ENCODE results near the gene ZNF185.

The ZNF185 gene

DNA sequence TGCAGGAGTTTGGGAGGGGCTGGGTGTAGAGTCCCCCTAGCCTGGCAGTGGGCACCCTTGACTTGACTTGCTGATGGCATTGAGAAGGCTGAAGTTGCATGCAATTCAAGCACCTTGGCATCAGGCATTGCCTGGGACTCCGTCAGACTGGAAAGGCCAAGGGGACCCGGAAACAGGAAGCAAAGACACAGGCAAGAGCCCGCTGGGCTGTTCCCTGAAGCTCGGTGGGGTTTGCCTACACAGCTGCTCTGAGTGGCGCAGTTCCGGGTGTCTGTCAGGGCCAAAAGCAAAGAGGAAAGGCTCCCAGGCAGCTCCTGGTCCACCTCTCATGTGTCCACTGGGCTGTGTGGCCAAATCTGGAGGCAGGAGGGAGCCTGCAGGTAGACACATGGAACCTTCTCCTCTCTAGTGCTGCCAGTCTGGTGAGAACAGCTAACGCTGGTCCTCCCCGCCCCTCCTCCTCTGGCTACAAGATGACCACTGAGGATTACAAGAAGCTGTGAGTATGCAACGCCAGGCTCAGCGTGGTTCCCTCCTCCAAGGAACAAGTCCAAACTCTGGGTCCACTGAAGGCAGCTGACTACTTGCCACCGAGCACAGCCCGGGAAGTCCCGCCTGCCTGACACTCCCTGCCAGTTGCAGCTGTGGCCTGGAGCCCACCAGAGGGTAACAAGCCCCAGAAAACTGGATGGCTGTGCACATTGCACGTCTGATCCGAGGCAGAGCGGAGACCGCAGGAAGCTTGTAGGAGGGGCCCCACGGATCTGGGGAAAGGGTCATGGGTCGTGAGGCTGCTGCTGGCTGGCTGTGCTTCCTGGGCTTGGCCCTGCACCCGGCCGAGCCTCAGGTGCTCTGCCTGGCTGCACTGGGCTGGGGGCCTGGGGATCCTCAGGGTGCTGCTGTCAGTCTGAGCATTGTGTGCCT is 20.1 kb downstream of the ZNF185 start:
- Histone ChIP-seq H3K27me3 (no peaks in the 10 kb centered on the region), H3K4me3 (ENCODE audit: low read depth, low read length) (no peak overlapping the region), H3K9me3 (no peaks in the 10 kb centered on the region), H3K36me3 (no peaks in the 10 kb centered on the region), H3K4me1 (no peaks in the 10 kb centered on the region)
- DNase-seq, result no peak
- TF ChIP-seq, protein P1, sequence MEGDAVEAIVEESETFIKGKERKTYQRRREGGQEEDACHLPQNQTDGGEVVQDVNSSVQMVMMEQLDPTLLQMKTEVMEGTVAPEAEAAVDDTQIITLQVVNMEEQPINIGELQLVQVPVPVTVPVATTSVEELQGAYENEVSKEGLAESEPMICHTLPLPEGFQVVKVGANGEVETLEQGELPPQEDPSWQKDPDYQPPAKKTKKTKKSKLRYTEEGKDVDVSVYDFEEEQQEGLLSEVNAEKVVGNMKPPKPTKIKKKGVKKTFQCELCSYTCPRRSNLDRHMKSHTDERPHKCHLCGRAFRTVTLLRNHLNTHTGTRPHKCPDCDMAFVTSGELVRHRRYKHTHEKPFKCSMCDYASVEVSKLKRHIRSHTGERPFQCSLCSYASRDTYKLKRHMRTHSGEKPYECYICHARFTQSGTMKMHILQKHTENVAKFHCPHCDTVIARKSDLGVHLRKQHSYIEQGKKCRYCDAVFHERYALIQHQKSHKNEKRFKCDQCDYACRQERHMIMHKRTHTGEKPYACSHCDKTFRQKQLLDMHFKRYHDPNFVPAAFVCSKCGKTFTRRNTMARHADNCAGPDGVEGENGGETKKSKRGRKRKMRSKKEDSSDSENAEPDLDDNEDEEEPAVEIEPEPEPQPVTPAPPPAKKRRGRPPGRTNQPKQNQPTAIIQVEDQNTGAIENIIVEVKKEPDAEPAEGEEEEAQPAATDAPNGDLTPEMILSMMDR (IDR thresholded peaks at IDR 0.05; ENCODE audit: low read depth, low read length), result no peak

DNA sequence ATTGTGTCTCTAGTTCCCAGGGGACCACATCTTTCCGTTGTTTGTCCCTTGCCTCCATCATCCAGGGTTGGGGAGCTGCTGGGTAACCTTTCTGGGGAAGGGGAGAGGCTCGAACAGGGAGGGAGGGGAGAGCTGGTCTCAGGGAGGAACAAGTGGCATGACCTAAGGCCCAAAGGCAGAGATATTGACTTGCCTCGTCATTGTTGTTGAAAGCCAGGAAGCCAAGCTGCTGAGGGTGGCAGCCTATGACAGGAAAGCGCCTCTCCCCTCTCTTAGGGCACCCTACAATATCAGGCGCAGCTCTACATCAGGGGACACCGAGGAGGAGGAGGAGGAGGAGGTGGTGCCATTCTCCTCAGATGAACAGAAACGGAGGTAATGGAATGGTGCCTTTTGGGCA is 20.8 kb downstream of the ZNF185 start:
- Histone ChIP-seq H3K4me3 (ENCODE audit: low read depth, low read length) (no peak overlapping the region), H3K4me1 (no peaks in the 10 kb centered on the region), H3K36me3 (no peaks in the 10 kb centered on the region), H3K27me3 (no peaks in the 10 kb centered on the region), H3K9me3 (no peaks in the 10 kb centered on the region)
- TF ChIP-seq, protein P1 (IDR thresholded peaks at IDR 0.05; ENCODE audit: low read depth, low read length), result no peak
- DNase-seq, result no peak

DNA sequence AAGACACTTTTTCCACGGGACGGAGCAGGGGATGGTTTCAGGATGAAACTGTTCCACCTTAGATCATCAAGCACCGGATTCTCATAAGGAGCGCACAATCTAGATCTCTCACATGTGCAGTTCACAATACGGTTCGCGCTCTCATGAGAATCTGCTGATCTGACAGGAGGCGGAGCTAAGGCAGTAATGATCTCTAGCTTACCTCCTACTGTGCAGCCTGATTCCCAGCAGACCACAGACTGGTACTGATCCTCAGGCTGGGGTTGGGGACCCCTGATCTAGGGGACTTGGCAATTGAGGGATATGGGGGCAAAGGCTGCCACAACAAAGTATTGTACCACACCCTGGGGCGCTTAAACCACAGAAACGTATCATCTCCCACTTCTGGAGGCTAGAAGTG is 25.7 kb downstream of the ZNF185 start:
- H3K27me3 ChIP-seq, result no peaks in the 10 kb centered on the region
- TF ChIP-seq, protein P1 (IDR thresholded peaks at IDR 0.05; ENCODE audit: low read depth, low read length), result no peak
- no peaks in the 10 kb centered on the region for H3K36me3 ChIP-seq
- no peaks in the 10 kb centered on the region; the same call in 1 of the 2 replicates for H3K4me1 ChIP-seq
- H3K9me3 ChIP-seq, result no peaks in the 10 kb centered on the region
- no peak overlapping the region for H3K4me3 ChIP-seq (ENCODE audit: low read depth, low read length)
- no peak for DNase-seq

DNA sequence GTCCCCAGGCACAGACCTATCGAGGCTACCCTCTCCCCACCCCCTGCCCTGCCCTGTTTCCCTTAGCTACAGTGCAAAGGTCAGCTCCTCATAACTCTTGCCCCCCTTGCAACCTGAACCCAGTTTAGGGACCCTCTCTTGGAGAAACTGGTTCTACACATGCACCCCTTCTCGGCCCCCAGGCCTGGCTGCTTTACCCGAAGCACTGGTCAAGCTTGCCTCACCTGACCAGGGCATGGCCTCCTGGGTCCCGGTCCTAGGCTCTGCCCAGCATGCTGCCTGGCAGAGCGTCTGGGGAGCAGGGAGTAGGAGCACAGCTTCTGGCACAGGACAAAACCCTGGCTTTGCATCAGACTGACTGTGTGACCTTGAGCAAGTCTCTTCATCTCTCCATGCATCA is 28.0 kb downstream of the ZNF185 start:
- no peak for DNase-seq
- Histone ChIP-seq H3K4me3 (ENCODE audit: low read depth, low read length) (no peak overlapping the region), H3K4me1 (no peaks in the 10 kb centered on the region; the same call in 1 of the 2 replicates), H3K9me3 (no peaks in the 10 kb centered on the region), H3K27me3 (no peaks in the 10 kb centered on the region), H3K36me3 (no peaks in the 10 kb centered on the region)
- TF ChIP-seq, protein P1 (IDR thresholded peaks at IDR 0.05; ENCODE audit: low read depth, low read length), result no peak

DNA sequence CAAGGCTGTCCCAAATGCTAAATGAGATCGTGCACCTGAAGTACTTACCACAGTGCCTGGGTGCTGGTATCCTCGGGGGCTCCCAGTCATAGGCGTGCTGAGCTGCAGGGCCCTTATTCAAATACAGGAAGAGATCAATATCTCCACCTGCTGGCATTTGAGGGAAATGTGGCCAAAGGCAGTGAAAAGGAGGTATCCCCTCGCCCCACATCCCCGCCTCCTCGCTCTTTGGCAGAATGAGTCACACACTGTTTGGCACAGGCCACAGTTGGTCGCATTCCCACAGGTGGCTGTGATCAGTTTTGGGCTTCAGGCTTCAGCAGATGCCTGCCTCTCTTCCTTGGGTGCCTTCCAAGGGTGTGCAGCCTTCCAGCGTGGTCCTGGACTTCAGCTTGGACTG is 28.4 kb downstream of the ZNF185 start:
- TF ChIP-seq, protein P1 (IDR thresholded peaks at IDR 0.05; ENCODE audit: low read depth, low read length), result peak; percentile 42
- peak; percentile 60 for DNase-seq
- no peak overlapping the region for H3K4me3 ChIP-seq (ENCODE audit: low read depth, low read length)
- H3K4me1 ChIP-seq, result no peaks in the 10 kb centered on the region; the same call in 1 of the 2 replicates
- H3K27me3 ChIP-seq, result no peaks in the 10 kb centered on the region
- H3K36me3 ChIP-seq, result no peaks in the 10 kb centered on the region
- H3K9me3 ChIP-seq, result no peaks in the 10 kb centered on the region

DNA sequence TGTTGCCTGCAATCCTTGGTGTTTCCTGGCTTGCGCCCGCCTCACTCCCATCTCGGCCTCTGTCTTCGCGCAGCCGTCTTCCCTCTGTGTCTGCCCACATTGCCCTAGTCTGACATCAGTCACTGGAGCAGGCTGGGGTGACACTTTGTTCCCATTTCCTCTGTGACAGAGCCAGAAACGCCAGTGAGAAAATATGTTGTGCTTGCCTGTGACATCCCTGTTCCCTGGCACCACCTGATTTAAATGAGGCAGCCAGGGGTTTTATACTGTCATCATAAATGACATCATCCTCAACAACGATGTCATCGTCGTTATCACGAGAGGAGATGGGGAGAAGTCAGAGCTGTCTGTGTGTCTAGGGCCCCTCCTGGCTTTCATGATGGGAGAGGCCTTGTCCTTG is 29.1 kb downstream of the ZNF185 start:
- DNase-seq, result no peak
- H3K27me3 ChIP-seq, result no peaks in the 10 kb centered on the region
- TF ChIP-seq, protein P1 (IDR thresholded peaks at IDR 0.05; ENCODE audit: low read depth, low read length), result no peak
- no peaks in the 10 kb centered on the region for H3K9me3 ChIP-seq
- H3K4me3 ChIP-seq (ENCODE audit: low read depth, low read length), result no peak overlapping the region
- H3K36me3 ChIP-seq, result no peaks in the 10 kb centered on the region
- no peaks in the 10 kb centered on the region; the same call in 1 of the 2 replicates for H3K4me1 ChIP-seq
